ENCODE results near the gene KATNAL2.

GRCh38 chr18:47062471-47062870 lies 145.1 kb downstream of the KATNAL2 start:
- TF ChIP-seq, protein P1, sequence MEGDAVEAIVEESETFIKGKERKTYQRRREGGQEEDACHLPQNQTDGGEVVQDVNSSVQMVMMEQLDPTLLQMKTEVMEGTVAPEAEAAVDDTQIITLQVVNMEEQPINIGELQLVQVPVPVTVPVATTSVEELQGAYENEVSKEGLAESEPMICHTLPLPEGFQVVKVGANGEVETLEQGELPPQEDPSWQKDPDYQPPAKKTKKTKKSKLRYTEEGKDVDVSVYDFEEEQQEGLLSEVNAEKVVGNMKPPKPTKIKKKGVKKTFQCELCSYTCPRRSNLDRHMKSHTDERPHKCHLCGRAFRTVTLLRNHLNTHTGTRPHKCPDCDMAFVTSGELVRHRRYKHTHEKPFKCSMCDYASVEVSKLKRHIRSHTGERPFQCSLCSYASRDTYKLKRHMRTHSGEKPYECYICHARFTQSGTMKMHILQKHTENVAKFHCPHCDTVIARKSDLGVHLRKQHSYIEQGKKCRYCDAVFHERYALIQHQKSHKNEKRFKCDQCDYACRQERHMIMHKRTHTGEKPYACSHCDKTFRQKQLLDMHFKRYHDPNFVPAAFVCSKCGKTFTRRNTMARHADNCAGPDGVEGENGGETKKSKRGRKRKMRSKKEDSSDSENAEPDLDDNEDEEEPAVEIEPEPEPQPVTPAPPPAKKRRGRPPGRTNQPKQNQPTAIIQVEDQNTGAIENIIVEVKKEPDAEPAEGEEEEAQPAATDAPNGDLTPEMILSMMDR (IDR thresholded peaks at IDR 0.05), result no peak
- TF ChIP-seq EP300 (IDR thresholded peaks at IDR 0.05; ENCODE audit: low read depth) (no peak), POLR2A (IDR thresholded peaks at IDR 0.05) (no peak)
